Endothelial cell of coronary artery (primary cell): ENCODE data around the gene GADD45G. TPM values are rescaled to one million over a fixed set of nuclear protein-coding genes. Genes with fewer than 3 reads are reported as not detected.

Experiments
- total RNA-seq: library from RNA; depleted of rRNA; stranded (reverse); fragments of >200 nt; gene quantifications from 2 replicates; pipeline ENCODE4 v1.2.3, GENCODE V29; 2014

The GADD45G gene, protein sequence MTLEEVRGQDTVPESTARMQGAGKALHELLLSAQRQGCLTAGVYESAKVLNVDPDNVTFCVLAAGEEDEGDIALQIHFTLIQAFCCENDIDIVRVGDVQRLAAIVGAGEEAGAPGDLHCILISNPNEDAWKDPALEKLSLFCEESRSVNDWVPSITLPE
- 0.47 and 1.3 TPM in 2 replicates for total RNA-seq

DNA sequence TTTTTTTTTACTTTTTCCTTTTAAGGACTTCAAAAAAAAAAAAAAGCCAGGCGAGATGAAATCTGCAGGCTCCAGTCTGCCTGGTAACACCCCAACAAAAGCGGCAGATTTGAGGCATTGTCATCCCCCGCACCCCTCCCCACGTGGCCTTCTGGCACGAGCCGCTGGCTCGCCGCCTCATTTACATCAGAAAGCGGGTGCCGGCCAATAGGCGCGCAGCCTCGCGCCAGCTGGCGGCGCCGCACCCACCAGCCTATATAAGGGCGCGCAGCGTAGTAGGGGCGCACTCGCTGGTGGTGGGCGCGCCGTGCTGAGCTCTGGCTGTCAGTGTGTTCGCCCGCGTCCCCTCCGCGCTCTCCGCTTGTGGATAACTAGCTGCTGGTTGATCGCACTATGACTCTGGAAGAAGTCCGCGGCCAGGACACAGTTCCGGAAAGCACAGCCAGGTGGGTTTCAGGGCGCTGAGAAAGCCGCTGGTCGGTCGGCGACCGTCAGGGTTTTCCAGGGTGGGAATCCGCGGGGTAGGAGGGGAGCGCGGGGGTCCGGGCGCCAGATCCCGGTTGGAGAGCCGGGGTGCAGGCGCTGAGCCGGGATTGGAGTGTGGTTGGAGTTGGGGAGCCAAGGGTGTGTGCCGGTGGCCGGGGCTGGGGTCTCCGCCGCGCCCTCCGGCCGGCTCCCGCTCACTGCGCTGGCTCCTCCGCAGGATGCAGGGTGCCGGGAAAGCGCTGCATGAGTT is at the start of gene GADD45G:
Gene GADD45G, plus strand, starts transcription at position 284 of the 736 bp plus-strand sequence. Its CDS starts 110 bp downstream, at position 394.

Other genes with a start within 250 kb of the GADD45G start
- 3.0 and 3.4 TPM in 2 replicates for gene SEMA4D, start 106.9 kb upstream of the GADD45G start, total RNA-seq